Motor neuron (in vitro differentiated cells): ENCODE results near the gene TTBK2. TPM values are rescaled to one million over a fixed set of nuclear protein-coding genes. Genes with fewer than 3 reads are reported as not detected.

ENCODE experiments used
- ATAC-seq, 8 experiments: fragments of 200-7000 bp; cut with Tn5 transposase; replicated peaks in 6 of 8; 2 replicates each; pipeline ENCODE4 v1.8.0; 2021; ENCODE audit warnings: mild to moderate bottlenecking in 8 of 8, moderate library complexity in 8 of 8
- H3K27ac ChIP-seq, 2 donors: fragments of 250-450 bp; sonication (Bioruptor Pico); 2 replicates each; pipeline ENCODE4 v1.9.0; 2021; ENCODE audit warnings: antibody characterized with exemption in 2 of 2, mild to moderate bottlenecking in 2 of 2, moderate library complexity in 1 of 2
- H3K4me1 ChIP-seq, 2 donors: fragments of 250-450 bp; sonication (Bioruptor Pico); replicated peaks in 1 of 2; 2 replicates each; pipeline ENCODE4 v1.6.1; 2021; ENCODE audit warnings: antibody characterized with exemption in 2 of 2, mild to moderate bottlenecking in 2 of 2, moderate library complexity in 1 of 2
- H3K4me3 ChIP-seq, 5 donors: fragments of 250-450 bp; sonication (Bioruptor Pico); 2 replicates each; pipeline ENCODE4 v1.9.0; 2021; ENCODE audit warnings: antibody characterized with exemption in 5 of 5, mild to moderate bottlenecking in 5 of 5, moderate library complexity in 4 of 5
- WGBS, 10 experiments: fragments of 450-650 bp; shearing (Covaris generic); methylation state at CpG; one replicate each; pipeline ENCODE4 v1.0.0; 2022; 5-methylcytosine and 5-hydroxymethylcytosine counted together
- in situ Hi-C, 9 experiments: fragments of 400-800 bp; cut with MboI; loops; one replicate each; pipeline ENCODE4 v1.15.0; 2021; ENCODE audit warnings: low sequenced_read_pairs in 9 of 9, low pct_unique_long_range_greater_than_20kb in 2 of 9; ENCODE audit not compliant: unreplicated experiment in 9 of 9
- total RNA-seq, 8 experiments: library from RNA; unstranded; fragments of 300-600 nt; gene quantifications; 2 replicates each; pipeline versions ENCODE4 v1.2.3 to v1.2.4, GENCODE V29; 2022

Gene TTBK2
- total RNA-seq, 8 experiments from 2014 or later: 7.6 to 26.0 (median 20.3) TPM

DNA sequence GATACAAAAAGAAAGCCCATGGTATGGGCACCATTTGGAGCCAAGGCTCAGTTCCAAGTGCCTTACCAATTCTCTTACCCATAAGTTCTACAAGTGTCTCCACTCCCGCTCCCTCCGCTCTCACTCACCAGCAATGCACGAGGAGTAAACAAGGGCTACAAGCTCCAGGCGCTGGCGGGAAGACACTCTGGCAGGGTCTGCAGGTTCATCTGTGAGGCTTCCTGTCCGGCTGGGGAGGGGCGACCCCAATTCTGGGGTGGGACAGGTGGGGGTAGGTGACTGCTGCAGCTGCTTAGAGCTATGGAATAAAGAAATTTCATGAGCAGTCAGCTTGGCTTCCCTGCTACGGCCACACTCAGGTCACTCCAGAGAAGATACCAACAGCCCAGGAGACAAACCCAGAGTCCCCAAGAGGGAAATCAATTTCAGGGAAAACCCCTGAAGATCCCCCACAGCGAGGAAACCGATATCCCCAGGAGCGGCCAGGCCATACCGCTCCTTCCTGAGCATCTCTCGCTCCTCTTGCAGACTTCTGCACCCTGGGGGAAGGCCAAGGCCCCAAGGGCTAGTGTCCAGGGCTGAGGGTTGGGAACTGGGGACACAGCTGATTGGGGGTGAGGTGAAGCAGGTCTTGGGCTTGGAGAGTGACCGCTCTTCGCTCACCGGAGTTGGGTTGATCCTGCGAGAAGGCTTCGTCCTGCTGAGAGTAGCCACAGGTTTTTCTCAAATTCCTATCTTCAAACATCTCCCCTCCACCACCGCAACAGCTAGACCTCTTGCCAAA lies 185.0 kb downstream of the TTBK2 start:
- 0 to 100% (median 83%) methylated on average over 1 to 9 of the region's 19 CpGs; no CpG with 5 or more reads in 5 of the 10 experiments for WGBS, 10 experiments
- peak overlapping the region; percentile 62 to 84 (median 78) for H3K4me3 ChIP-seq
- in situ Hi-C loops: no loop called here
- H3K4me1 ChIP-seq: peaks cover 7 to 8% of the 10 kb centered on the region in 2 donors
- no peak overlapping the region for H3K27ac ChIP-seq
- no peak for ATAC-seq

DNA sequence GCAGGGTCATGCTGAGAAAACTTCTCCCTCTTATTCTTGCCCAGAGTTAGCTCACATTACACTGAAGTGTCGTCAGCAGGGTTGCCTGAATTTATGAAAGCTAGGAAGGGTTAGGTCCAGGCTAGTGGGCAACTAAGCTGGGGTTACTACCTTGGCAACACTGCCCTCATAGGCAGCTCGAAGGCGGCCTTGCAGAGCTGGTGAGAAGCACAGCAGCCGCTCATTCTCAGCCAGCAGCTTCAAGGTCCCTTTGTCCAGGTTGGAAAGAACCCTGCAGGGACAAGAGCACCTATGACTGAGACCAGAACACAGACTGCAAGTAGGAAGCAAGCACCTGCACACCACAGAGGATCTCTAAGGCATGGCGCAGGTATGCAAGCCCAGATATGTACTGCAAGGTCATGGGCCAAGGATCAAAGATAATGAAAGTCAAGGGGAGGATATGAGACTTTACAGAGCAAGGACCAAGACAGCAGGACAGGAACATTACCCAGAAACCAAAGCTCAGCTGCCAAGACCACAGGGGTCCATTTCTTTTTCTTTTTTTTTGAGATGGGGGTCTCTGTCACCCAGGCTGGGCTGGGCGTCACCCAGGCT lies 186.4 kb downstream of the TTBK2 start:
- WGBS, 10 experiments: 64 to 100% (median 94%) methylated on average over 2 to 6 of the region's 6 CpGs; no CpG with 5 or more reads in 5 of the 10 experiments
- in situ Hi-C loops: no loop called here
- H3K4me1 ChIP-seq: peaks cover 7 to 8% of the 10 kb centered on the region in 2 donors
- no peak for ATAC-seq
- H3K27ac ChIP-seq: no peak overlapping the region
- H3K4me3 ChIP-seq: no peak overlapping the region

DNA sequence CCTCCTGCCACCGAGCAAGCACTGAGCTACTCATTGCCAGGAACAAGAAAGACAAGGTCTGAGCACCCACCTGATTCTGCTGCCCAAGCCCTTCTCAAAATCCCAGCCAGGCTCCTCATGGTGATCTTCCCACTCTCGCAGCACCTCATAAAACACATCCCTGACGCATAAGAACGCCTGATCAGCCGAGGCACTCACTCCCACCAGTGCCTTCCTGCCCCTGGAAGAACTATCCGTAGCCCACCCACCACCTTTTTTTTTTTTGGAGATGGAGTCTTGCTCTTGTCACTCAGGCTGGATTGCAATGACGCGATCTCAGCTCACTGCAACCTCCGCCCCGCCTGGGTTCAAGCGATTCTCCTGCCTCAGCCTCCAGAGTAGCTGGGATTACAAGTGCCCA lies 187.6 kb downstream of the TTBK2 start:
- Histone ChIP-seq H3K4me3 (no peak overlapping the region), H3K4me1 (peaks cover 7 to 8% of the 10 kb centered on the region in 2 donors), H3K27ac (no peak overlapping the region)
- WGBS, 10 experiments: 63 to 100% (median 98%) methylated on average over 1 to 7 of the region's 11 CpGs; no CpG with 5 or more reads in 2 of the 10 experiments
- ATAC-seq: no peak
- in situ Hi-C loops: no loop called here

DNA sequence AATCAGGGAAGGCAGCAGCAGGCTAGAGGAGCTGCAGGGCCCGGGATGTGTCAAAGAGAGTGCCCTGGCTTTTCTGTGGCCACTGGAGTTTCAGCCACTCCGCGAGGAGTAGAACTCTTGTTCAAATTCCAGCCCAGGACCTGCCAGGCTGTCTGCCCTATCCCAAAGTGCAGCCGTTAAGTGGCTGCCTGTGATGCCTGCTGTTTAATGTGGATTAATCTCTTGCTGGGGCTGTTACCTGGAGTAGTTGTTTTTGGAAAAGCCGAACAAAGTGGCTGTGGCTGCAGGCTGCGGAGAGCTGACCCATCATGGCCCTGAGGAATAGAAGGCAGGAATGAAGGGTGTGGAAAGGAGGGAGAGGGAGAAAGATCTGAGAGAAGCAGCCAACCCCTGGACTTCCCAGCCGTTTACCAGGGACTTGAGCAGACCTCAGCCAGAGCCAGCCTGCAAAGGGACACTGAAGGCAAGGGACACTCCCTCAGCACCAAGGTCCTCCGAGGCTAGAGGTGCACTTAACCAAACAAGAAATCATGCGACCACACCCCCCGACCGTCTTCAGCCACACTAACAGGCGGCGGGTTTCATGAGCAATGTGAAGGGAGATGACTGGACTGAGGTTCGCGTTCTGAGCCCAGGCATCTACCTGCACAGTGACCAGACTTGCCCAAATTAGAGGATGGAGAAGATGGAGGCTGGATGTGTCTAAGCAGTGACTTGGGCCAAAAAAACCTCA lies 188.3 kb downstream of the TTBK2 start:
- Histone ChIP-seq H3K4me1 (peaks cover 5% of the 10 kb centered on the region in 2 donors), H3K27ac (no peak overlapping the region), H3K4me3 (no peak overlapping the region)
- WGBS, 10 experiments: 60 to 100% (median 91%) methylated on average over 1 to 9 of the region's 15 CpGs; no CpG with 5 or more reads in 2 of the 10 experiments
- no peak for ATAC-seq
- in situ Hi-C loops: no loop called here

DNA sequence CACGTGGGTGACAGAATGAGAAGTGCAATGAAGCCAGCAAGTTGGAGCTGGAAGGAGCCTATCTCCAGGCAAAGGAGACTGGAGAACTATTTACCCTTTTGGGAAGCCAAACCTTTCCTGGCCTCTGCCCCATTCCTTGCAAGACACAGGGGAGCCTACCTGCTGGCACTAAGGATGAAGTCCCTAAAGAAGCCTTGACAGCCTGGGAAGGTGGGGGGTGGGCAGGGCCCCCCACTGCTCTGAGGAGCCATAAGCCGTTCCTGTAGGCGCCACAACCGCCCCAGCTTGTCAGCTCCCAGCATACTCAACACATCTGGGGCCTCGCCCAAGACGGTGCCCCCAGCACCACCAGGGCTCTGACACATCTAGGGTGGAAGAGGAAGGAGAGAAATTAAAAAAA lies 189.1 kb downstream of the TTBK2 start:
- no peak overlapping the region for H3K27ac ChIP-seq

DNA sequence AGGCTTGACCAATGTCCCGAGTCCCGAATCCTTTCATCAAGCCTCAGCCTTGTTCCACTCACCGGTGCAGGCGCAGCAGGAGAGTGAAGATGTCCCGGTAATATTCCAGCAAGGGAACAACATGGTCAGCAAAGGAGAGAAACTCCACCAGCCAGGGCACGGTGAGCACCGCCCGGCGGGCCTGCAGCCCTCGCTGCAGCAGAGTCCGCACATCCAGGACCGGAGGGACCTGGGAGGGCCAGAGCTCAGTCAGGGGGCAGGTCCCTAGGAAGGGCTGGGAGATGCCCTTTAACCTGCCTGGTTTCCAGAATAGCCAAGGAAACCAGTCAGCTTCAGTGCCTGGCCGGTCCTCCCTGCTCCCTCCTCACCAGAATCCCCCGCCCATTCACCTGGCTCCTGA lies 190.0 kb downstream of the TTBK2 start:
- Histone ChIP-seq H3K4me1 (no peaks in the 10 kb centered on the region), H3K27ac (no peak overlapping the region), H3K4me3 (no peak overlapping the region)
- WGBS, 10 experiments: 20 to 100% (median 90%) methylated on average over 1 to 7 of the region's 14 CpGs; no CpG with 5 or more reads in 7 of the 10 experiments
- no peak for ATAC-seq
- in situ Hi-C loops: no loop called here

More for the DNA sequence above, 189.1 kb downstream of the TTBK2 start:
- in situ Hi-C loops: no loop called here
- no peak for ATAC-seq
- H3K4me1 ChIP-seq: peaks cover 5% of the 10 kb centered on the region in 2 donors
- WGBS, 10 experiments: 87 to 100% (median 90%) methylated on average over 1 to 4 of the region's 6 CpGs; no CpG with 5 or more reads in 4 of the 10 experiments
- no peak overlapping the region for H3K4me3 ChIP-seq

DNA sequence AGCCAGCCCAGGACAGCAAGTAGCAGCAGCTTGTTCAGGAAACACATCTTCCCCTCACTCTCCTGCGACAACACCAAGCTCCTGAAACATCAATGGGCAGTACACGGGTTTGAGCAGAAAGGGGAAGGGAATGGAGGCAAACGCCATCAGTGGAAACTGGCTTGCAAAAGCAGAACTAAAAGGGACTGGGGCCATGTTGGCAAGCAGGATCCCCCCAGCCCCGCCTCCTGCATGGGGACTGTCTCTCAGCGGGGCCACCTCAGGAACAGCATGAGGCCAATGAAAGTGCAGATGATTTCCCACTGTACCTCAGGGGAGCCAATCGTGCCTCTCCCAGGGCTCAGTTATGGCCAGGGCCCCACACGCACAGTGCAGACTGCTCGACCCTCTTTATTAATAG lies 190.4 kb downstream of the TTBK2 start:
- ATAC-seq: no peak
- in situ Hi-C loops: no loop called here
- Histone ChIP-seq H3K4me3 (no peak overlapping the region), H3K4me1 (no peaks in the 10 kb centered on the region), H3K27ac (no peak overlapping the region)
- WGBS, 10 experiments: 80 to 100% (median 94%) methylated on average over 1 to 6 of the region's 8 CpGs; no CpG with 5 or more reads in 3 of the 10 experiments

DNA sequence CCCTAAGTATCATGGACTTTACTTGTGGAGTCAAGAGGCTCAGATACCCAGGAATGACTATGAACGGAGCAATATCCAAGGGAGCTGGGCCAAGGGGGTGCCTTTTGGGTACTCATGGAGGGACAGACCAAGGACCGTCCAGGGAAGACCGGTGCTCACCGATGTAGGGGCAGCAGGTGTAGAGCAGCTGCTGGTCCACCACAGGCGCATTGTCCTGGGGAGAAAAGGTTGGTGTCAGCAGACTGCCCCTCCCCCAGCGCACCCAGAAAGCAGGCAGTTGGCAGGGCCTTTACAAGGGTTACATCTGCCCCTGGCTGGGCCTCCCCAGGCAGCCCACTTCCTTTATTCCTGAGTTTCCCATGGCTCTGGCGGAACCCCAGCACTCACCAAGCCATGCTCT lies 191.2 kb downstream of the TTBK2 start:
- WGBS, 10 experiments: 80 to 94% (median 87%) methylated on average over 1 to 5 of the region's 7 CpGs; no CpG with 5 or more reads in 6 of the 10 experiments
- in situ Hi-C loops: no loop called here
- ATAC-seq: peak in 4 of 8 experiments; percentile 6 to 36 (median 12)
- Histone ChIP-seq H3K4me3 (no peak overlapping the region), H3K4me1 (no peaks in the 10 kb centered on the region), H3K27ac (no peak overlapping the region)

DNA sequence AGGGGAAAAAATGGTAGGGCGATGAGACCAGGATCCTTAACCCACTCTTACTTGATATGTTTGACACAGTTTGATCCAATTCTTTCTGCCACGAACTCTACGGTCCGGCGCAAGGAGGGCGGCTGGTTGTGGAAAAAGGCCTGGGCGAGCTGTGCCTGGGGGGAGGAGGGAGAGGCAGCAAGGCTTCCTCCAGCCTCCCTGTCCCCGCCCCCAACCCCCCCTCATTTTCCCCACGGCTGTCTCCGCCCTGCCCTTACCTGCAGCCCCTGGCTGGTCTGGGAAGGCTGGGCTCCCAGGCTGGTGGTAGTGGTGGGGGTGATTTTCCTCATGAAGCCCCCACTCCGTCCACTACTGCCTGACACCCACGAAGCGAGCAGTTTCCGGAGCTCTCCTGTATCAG lies 191.6 kb downstream of the TTBK2 start:
- in situ Hi-C loops: no loop called here
- Histone ChIP-seq H3K4me3 (no peak overlapping the region), H3K27ac (no peak overlapping the region), H3K4me1 (no peaks in the 10 kb centered on the region)
- 80 to 100% (median 92%) methylated on average over 1 to 4 of the region's 14 CpGs; no CpG with 5 or more reads in 6 of the 10 experiments for WGBS, 10 experiments
- ATAC-seq: no peak

DNA sequence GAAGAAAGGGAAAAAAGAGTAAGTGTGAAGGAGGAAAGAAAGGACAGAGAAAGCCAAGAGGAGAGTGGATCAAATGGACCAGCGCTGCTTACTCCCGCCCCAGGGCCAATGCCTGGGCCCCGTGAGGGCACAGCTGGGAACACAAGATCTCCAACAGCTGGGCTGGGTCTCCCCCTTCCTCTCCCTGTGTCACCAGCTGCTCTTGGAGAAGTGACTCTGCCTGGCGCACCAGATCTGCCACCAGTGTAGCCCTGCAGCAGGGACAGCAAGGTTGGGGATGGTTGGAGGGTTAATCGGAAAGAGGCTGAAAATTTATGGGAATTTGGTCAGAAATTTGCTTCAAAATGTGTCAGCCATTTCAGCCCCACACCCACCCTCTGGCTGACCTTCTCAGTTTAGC lies 192.0 kb downstream of the TTBK2 start:
- ATAC-seq: no peak
- Histone ChIP-seq H3K27ac (no peak overlapping the region), H3K4me1 (no peaks in the 10 kb centered on the region), H3K4me3 (no peak overlapping the region)
- WGBS, 10 experiments: 31 to 100% (median 90%) methylated on average over 1 to 3 of the region's 5 CpGs; no CpG with 5 or more reads in 3 of the 10 experiments
- in situ Hi-C loops: no loop called here

DNA sequence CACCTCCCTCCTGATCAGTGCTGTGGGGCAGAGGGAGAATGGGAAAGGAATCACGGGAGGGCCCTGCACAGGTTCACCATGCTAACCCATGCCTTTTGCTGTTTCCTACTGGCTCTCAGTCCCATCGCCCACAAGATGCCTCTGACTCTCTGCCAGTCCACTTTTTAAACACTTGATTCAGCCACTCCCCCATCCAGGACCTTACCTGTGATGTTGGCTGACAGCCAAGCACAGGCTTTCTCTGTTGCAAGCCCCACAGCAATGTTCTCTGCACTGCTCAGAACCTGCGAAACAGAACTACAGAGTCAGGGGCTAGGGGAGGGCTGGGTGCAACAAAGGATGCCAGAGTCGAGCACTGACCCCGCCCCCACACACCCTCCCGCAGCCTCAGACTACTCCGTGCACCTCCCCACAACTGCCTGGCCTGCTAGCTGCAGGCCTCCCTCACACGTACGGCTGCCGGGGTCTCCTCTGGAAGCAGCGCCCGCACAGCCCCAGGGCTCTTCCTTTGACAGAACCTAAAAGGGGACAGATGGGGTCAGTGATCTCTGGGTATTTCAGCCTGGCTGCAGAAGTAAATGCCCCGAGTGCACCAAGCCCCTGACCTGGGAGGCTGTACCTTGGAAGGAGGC lies 192.7 kb downstream of the TTBK2 start:
- Histone ChIP-seq H3K4me1 (no peaks in the 10 kb centered on the region), H3K4me3 (no peak overlapping the region), H3K27ac (no peak overlapping the region)
- peak in 3 of 8 experiments; percentile 18 to 43 (median 27) for ATAC-seq
- in situ Hi-C loops: no loop called here
- 90 to 100% (median 100%) methylated on average over 1 to 2 of the region's 13 CpGs; no CpG with 5 or more reads in 6 of the 10 experiments for WGBS, 10 experiments

DNA sequence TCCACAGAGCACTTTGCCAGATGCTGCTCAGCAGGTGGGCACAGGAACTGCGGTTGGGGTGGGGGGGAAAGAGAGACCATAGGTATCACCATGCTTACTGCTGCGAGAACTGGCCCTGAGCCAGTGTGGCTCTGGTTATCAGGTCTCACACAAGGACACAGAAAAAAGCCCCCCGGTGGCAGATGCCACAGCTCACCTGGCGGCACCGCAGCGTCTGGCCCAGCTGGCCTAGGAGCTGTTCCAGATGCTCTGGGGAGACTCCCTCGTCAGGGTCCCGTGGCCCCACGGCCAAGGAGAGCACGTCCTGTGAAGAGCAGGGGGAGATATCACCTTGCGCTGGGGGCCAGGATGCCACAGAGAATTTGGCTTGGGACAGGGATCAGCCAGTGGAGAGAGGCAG lies 194.5 kb downstream of the TTBK2 start:
- 76 to 100% (median 83%) methylated on average over 1 to 6 of the region's 11 CpGs; no CpG with 5 or more reads in 4 of the 10 experiments for WGBS, 10 experiments
- H3K4me3 ChIP-seq: no peak overlapping the region
- H3K4me1 ChIP-seq: no peaks in the 10 kb centered on the region
- in situ Hi-C loops: no loop called here
- no peak overlapping the region for H3K27ac ChIP-seq
- ATAC-seq: no peak
